Fibroblast of skin of left biceps (primary cell): Measurements from ENCODE around the gene ASCC1.

Experiments used
- DNase-seq, 2 experiments: peaks; one replicate each; pipeline ENCODE4 v3.0.0-alpha.2; 2013; ENCODE audit warnings: low read depth in 2 of 2

ASCC1 gene

DNA sequence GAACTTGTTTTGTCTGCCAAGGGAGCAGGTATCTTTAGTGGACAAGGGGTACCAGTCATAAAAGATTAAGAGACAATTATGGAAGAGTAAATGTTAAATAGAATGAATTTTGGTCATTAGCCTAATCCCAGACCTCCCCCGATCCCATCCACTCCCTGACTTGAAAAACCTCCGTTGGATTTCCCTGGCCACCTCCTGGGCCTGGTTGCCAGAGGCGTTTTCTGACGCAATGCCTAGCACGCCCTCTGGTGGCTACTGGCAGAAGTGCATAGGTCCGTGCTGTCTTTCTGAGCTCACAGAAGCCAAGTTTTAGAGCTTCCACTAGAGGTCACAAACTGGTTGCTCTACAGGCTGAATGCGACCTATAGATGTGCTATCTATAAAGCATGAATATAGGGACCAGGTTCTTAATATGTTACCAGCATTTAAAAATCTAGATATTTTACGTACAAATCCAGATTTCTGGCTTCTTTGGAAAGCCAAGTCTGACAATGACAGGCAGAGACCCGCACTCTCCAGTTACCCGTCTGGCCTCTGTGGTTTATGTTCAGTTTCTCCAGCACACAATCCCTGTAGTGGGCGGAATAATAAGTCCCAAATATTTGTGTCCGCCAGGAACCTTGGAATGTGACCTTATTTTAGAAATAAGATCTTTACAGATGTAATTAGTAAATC, 167.5 kb downstream of the ASCC1 start:
- peak; percentile 74 to 77 for DNase-seq
